NB4 (cell line): ENCODE data around the gene ZYG11A.

Source experiments
- TF ChIP-seq, protein P1 (sequence below): IDR thresholded peaks from one replicate; pipeline ENCODE4 v1.5.1; 2012; ENCODE audit warnings: low read depth, low read length
- TF ChIP-seq, protein P2 (sequence below): IDR thresholded peaks from 2 replicates; pipeline ENCODE4 v1.6.1; 2011; ENCODE audit warnings: low read depth, low read length

DNA sequence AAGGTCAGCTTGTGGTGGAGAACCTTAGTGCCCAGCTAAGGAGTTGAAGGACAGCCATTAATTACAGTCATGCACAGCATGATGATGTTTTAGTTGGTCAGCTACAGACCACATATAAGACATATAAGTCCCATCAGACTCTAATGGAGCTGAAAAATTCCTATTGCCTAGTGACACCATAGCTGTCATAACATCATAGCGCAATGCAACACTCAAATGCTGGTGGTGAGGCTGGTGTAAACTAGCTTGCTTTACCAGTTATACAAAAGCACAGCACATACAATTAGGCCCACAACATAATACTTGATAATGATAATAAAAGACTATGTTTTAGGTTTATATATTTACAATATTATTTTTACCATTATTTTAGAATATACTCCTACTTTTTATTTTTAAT, 75.0 kb downstream of the ZYG11A start:
- TF ChIP-seq, protein P1, sequence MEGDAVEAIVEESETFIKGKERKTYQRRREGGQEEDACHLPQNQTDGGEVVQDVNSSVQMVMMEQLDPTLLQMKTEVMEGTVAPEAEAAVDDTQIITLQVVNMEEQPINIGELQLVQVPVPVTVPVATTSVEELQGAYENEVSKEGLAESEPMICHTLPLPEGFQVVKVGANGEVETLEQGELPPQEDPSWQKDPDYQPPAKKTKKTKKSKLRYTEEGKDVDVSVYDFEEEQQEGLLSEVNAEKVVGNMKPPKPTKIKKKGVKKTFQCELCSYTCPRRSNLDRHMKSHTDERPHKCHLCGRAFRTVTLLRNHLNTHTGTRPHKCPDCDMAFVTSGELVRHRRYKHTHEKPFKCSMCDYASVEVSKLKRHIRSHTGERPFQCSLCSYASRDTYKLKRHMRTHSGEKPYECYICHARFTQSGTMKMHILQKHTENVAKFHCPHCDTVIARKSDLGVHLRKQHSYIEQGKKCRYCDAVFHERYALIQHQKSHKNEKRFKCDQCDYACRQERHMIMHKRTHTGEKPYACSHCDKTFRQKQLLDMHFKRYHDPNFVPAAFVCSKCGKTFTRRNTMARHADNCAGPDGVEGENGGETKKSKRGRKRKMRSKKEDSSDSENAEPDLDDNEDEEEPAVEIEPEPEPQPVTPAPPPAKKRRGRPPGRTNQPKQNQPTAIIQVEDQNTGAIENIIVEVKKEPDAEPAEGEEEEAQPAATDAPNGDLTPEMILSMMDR = no peak
- TF ChIP-seq, protein P2, sequence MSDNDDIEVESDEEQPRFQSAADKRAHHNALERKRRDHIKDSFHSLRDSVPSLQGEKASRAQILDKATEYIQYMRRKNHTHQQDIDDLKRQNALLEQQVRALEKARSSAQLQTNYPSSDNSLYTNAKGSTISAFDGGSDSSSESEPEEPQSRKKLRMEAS = no peak
